Nephron progenitor cell (in vitro differentiated cells): Measurements from ENCODE around the gene FSIP2.
"Not testable (repeated sequence)": the region's sequence is repeated elsewhere in the genome, so short reads cannot be mapped to it uniquely, and the experiment has no call there.

Source experiments
- DNase-seq: peaks from one replicate; pipeline ENCODE4 v3.0.0; 2021
- H3K27ac Mint-ChIP-seq: 2 replicates; pipeline ENCODE4 v1.8.0; 2021; ENCODE audit warnings: mild to moderate bottlenecking, moderate library complexity, mixed read lengths
- H3K27me3 Mint-ChIP-seq: 2 replicates; pipeline ENCODE4 v1.8.0; 2021; ENCODE audit warnings: mild to moderate bottlenecking, low read depth, mixed read lengths; ENCODE audit not compliant: poor library complexity
- H3K36me3 Mint-ChIP-seq: 2 replicates; pipeline ENCODE4 v1.8.0; 2021; ENCODE audit warnings: low read depth, mixed read lengths
- H3K4me1 Mint-ChIP-seq: 2 replicates; pipeline ENCODE4 v1.8.0; 2021; ENCODE audit warnings: mixed read lengths
- H3K4me3 Mint-ChIP-seq: 2 replicates; pipeline ENCODE4 v1.8.0; 2021; ENCODE audit warnings: mild to moderate bottlenecking, moderate library complexity, mixed read lengths
- H3K9me3 Mint-ChIP-seq: 2 replicates; pipeline ENCODE4 v1.8.0; 2021; ENCODE audit warnings: mild to moderate bottlenecking, moderate library complexity, mixed read lengths
- TF ChIP-seq, protein P1 (sequence below): fragments of 200-600 bp; sonication (generic); IDR thresholded peaks from 2 replicates; pipeline ENCODE4 v1.5.0; 2021; ENCODE audit warnings: antibody characterized with exemption

The FSIP2 gene

DNA sequence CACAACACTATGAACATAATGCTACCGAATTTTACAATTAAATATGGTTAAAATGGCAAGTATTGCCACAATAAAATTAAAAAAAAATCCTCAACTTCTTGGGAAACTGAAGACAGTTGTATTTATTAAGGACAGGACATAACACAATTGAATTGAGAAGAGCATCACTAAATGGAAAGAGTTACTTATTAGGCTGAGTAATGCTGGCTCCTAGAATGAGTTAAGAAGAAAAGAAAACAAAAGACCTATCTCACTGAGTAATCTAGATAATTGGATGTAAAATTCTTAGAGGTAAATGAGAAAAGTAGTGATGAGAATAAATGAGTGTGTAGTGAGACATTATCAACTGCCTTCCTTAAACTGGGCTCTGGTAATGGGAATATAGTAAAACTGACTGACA is 121.7 kb downstream of the FSIP2 start:
- Mint-ChIP-seq H3K27me3 (no peaks in the 10 kb centered on the region), H3K36me3 (peaks cover 7% of the 10 kb centered on the region), H3K4me1 (no peaks in the 10 kb centered on the region), H3K27ac (no peak overlapping the region), H3K9me3 (peaks cover 14% of the 10 kb centered on the region), H3K4me3 (no peak overlapping the region)
- TF ChIP-seq, protein P1, sequence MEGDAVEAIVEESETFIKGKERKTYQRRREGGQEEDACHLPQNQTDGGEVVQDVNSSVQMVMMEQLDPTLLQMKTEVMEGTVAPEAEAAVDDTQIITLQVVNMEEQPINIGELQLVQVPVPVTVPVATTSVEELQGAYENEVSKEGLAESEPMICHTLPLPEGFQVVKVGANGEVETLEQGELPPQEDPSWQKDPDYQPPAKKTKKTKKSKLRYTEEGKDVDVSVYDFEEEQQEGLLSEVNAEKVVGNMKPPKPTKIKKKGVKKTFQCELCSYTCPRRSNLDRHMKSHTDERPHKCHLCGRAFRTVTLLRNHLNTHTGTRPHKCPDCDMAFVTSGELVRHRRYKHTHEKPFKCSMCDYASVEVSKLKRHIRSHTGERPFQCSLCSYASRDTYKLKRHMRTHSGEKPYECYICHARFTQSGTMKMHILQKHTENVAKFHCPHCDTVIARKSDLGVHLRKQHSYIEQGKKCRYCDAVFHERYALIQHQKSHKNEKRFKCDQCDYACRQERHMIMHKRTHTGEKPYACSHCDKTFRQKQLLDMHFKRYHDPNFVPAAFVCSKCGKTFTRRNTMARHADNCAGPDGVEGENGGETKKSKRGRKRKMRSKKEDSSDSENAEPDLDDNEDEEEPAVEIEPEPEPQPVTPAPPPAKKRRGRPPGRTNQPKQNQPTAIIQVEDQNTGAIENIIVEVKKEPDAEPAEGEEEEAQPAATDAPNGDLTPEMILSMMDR, result no peak
- no peak for DNase-seq

DNA sequence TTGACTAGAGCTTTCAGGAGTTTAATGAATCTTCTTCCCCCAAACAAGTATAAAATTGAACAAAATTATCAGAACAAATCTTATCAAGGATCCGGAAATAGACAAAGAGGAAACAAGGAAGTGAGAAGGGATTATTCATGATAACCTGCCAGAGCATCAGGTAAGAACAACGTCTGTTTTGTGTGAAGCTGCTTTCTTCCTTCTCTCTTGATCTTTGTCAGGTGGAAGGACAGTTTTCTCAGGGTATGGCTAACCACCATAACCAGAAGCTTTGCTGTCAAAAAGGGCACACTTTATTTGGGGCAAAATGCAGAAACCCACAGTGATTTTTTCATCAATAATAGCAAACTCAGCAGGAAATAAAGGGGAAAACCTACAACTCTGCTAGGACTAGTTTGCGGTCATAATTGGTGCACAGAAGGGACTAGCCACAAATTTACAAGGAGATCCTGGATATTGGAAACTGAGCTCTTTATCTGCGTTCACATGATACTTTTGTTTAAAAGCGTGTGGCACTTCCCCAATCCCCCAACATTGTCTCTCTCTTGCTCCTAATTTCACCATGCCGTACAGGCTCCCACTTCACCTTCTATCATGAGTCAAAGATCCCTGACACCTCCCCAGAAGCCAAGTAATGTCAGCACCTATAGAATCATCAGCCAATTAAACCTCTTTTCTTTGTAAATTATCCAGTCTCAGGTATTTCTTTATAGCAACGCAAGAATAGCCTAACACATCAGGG is 124.2 kb downstream of the FSIP2 start:
- DNase-seq, result no peak
- TF ChIP-seq, protein P1, result no peak
- Mint-ChIP-seq H3K27me3 (no peaks in the 10 kb centered on the region), H3K27ac (no peak overlapping the region), H3K4me1 (no peaks in the 10 kb centered on the region), H3K4me3 (no peak overlapping the region), H3K36me3 (peaks cover 7% of the 10 kb centered on the region), H3K9me3 (peaks cover 14% of the 10 kb centered on the region)

DNA sequence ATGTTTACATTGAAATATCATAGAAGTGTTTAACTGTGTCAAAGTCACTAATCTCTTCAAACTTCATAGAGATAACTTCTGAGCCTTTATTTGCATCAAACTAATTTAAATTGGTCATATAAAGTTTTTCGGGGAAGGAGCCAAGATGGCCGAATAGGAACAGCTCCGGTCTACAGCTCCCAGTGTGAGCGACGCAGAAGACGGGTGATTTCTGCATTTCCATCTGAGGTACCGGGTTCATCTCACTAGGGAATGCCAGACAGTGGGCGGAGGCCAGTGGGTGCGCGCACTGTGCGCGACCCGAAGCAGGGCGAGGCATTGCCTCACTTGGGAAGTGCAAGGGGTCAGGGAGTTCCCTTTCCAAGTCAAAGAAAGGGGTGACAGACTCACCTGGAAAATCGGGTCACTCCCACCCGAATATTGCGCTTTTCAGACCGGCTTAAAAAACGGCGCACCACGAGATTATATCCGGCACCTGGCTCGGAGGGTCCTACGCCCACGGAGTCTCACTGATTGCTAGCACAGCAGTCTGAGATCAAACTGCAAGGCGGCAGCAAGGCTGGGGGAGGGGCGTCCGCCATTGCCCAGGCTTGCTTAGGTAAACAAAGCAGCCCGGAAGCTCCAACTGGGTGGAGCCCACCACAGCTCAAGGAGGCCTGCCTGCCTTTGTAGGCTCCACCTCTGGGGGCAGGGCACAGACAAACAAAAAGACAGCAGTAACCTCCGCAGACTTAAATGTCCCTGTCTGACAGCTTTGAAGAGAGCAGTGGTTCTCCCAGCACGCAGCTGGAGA is 126.1 kb downstream of the FSIP2 start:
- H3K9me3 Mint-ChIP-seq, result peaks cover 14% of the 10 kb centered on the region
- not testable (repeated sequence) for DNase-seq, H3K27ac Mint-ChIP-seq, H3K27me3 Mint-ChIP-seq, H3K4me1 Mint-ChIP-seq, H3K36me3 Mint-ChIP-seq
- H3K4me3 Mint-ChIP-seq, result peak overlapping the region; percentile 4

DNA sequence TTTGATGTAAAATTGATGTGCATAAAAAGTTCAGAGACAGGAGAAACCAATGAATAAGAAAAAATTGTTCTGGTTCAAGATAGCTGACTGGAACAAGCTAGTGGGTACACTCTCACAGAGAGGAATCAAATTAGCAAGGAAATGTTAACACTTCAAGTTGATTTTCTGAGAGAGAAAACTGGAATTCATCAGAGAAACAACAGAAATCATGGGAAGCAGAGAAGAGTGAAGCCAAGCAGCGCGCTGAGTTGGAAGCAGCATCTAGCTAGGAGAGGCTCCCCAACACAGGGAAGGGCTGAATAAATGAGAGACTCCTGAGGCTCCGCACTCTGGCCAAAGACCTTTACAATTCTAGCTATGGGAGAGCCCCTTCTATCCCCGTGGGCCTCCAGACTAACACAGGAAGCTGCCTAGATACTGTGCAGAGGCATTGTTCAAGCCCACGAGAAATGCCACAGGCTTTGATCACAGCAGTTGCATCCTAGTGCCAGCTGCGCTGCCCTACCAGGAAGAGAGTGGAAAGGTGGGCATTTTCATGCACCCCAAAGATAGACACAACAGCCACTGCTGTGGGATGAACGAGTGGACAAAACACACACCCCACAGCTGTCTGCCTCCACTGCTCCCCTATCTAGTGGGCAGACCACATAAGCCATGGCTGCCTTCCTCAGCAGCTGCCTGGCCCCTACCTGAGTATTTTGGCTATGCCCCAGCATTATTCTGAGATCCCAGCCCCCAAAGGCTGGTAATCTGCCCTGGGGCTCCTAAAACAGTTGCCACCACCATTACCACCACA is 136.7 kb downstream of the FSIP2 start:
- H3K4me1 Mint-ChIP-seq, result no peaks in the 10 kb centered on the region
- no peaks in the 10 kb centered on the region for H3K27me3 Mint-ChIP-seq
- no peak overlapping the region for H3K27ac Mint-ChIP-seq
- no peaks in the 10 kb centered on the region for H3K9me3 Mint-ChIP-seq
- no peaks in the 10 kb centered on the region for H3K36me3 Mint-ChIP-seq
- no peak overlapping the region for H3K4me3 Mint-ChIP-seq
- TF ChIP-seq, protein P1, result no peak
- DNase-seq, result no peak

DNA sequence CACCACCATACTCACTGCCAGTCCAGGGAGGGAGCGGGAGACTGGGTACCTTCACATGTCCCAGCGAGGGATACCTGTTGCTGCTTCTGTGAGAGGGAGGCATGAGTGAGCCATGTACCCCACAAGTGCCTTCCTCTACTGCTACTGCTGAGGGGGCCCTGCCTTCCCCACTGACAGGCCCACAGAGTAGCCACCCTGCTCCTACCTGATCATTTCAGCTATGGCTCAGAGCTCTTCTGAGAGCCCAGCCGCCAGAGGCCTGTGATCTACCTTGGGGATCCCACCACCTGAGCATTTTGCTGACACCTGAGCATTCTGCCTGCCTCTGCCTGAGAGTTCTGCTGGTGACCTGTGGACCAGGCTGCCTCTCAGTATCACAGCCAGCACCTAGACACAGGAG is 137.6 kb downstream of the FSIP2 start:
- no peak for DNase-seq
- H3K4me1 Mint-ChIP-seq, result no peaks in the 10 kb centered on the region
- no peak overlapping the region for H3K27ac Mint-ChIP-seq
- no peaks in the 10 kb centered on the region for H3K36me3 Mint-ChIP-seq
- TF ChIP-seq, protein P1, result no peak
- no peak overlapping the region for H3K4me3 Mint-ChIP-seq
- no peaks in the 10 kb centered on the region for H3K27me3 Mint-ChIP-seq
- no peaks in the 10 kb centered on the region for H3K9me3 Mint-ChIP-seq

DNA sequence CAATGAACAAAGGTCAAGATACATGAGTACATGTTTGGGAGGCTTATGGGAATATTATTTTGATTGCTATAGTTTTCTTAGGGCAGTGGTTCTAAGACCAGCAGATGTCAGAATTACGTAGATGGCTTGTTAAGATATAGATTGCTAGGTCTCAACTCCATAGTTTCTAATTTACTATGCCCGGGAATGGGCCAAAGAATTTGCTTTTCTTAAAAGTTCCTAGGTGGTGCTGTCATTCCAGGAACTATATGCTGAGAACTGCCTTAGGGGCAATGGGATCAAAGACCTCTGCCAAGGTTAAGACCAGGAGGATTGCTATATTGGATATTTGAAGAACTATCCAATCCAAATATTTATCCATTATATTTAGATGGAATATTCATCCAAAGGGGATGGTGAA is 141.8 kb downstream of the FSIP2 start:
- H3K36me3 Mint-ChIP-seq, result no peaks in the 10 kb centered on the region
- H3K27ac Mint-ChIP-seq, result no peak overlapping the region
- no peaks in the 10 kb centered on the region for H3K27me3 Mint-ChIP-seq
- TF ChIP-seq, protein P1, result no peak
- H3K9me3 Mint-ChIP-seq, result peaks cover 4% of the 10 kb centered on the region
- H3K4me3 Mint-ChIP-seq, result no peak overlapping the region
- no peaks in the 10 kb centered on the region for H3K4me1 Mint-ChIP-seq
- no peak for DNase-seq
